Activated T-helper 17 cell treated with anti-CD3 and anti-CD28 coated beads, Interleukin-2, amount 50 U/mL, for 72 hours (primary cell): ENCODE measurements around the gene FAF1. TPM values are rescaled to one million over a fixed set of nuclear protein-coding genes. Genes with fewer than 3 reads are reported as not detected.
"Not testable (repeated sequence)": the region's sequence is repeated elsewhere in the genome, so short reads cannot be mapped to it uniquely, and the experiment has no call there.

Experiments used
- ATAC-seq: fragments of 150-1000 bp; cut with Tn5 transposase; replicated peaks from 2 replicates; pipeline ENCODE4 v1.10.0; 2021; ENCODE audit warnings: mild to moderate bottlenecking, moderate library complexity
- H3K27ac Mint-ChIP-seq: one replicate; pipeline ENCODE4 v1.8.0; 2022; ENCODE audit warnings: mixed read lengths
- H3K27me3 Mint-ChIP-seq: one replicate; pipeline ENCODE4 v1.8.0; 2022; ENCODE audit warnings: mixed read lengths
- H3K36me3 Mint-ChIP-seq: one replicate; pipeline ENCODE4 v1.8.0; 2022; ENCODE audit warnings: low read depth, mild to moderate bottlenecking, mixed read lengths
- H3K4me1 Mint-ChIP-seq: one replicate; pipeline ENCODE4 v1.8.0; 2022; ENCODE audit warnings: mixed read lengths
- H3K4me3 Mint-ChIP-seq: one replicate; pipeline ENCODE4 v1.8.0; 2022; ENCODE audit warnings: mild to moderate bottlenecking, mixed read lengths
- H3K9me3 Mint-ChIP-seq: one replicate; pipeline ENCODE4 v1.8.0; 2022; ENCODE audit warnings: mixed read lengths
- total RNA-seq, 2 donors: library from RNA; stranded (reverse); gene quantifications; one replicate each; pipeline ENCODE4 v1.2.3, GENCODE V29; 2022

Gene FAF1
- total RNA-seq, 2 donors from 2014 or later: 55.5 to 69.7 TPM

DNA sequence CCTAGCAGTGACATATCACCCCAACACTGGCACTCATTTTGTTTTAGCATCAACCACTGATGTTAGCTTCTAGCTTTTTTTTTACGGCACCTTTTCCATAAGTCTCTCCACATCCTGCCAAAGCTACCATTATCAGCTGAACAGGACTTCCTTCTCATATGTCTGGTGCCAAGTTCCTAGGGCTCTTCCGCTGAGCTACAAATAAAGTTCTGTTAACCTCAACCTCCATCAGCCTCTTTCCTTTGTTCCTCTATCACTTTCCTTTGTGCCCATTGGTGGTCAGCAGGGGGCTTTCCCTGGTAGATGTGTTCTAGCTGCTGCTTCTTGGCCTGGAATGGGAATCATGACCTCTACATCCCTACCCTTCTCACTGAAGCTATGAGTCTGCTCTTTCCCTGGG is 163.8 kb downstream of the FAF1 start:
- Mint-ChIP-seq H3K27ac (no peak overlapping the region), H3K4me1 (no peaks in the 10 kb centered on the region), H3K4me3 (no peak overlapping the region), H3K36me3 (peaks cover 5% of the 10 kb centered on the region), H3K27me3 (no peaks in the 10 kb centered on the region), H3K9me3 (no peaks in the 10 kb centered on the region)
- ATAC-seq: no peak

- no peaks in the 10 kb centered on the region for H3K4me1 Mint-ChIP-seq
- no peaks in the 10 kb centered on the region for H3K9me3 Mint-ChIP-seq
- no peaks in the 10 kb centered on the region for H3K36me3 Mint-ChIP-seq
- H3K27me3 Mint-ChIP-seq: no peaks in the 10 kb centered on the region
- no peak overlapping the region for H3K4me3 Mint-ChIP-seq
- no peak for ATAC-seq
- H3K27ac Mint-ChIP-seq: no peak overlapping the region
Measured at GRCh38 chr1:50793521-50793920, 166.5 kb downstream of the FAF1 start.

- Mint-ChIP-seq H3K9me3 (no peaks in the 10 kb centered on the region), H3K4me3 (no peak overlapping the region), H3K36me3 (peaks cover 31% of the 10 kb centered on the region), H3K27ac (no peak overlapping the region), H3K4me1 (peaks cover 5% of the 10 kb centered on the region), H3K27me3 (no peaks in the 10 kb centered on the region)
- no peak for ATAC-seq
Measured at GRCh38 chr1:50787266-50787665, 172.8 kb downstream of the FAF1 start.

DNA sequence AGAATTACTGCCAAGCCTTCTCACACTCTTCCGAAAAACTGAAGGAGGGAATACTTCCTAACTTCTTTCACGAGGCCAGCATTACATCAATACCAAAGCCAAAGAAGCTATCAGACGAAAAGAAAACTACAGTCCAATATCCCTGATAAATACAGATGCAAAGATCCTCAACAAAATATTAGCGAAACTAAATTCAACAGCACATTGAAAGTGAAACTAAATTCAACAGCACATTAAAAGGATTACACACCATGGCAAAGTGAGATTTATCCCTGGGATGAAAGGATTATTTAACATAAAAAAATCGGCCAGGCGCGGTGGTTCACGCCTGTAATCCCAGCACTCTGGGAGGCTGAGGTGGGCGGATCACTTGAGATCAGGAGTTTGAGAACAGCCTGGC is 176.8 kb downstream of the FAF1 start:
- Mint-ChIP-seq H3K9me3 (no peaks in the 10 kb centered on the region), H3K27me3 (no peaks in the 10 kb centered on the region), H3K27ac (no peak overlapping the region), H3K36me3 (peaks cover 55% of the 10 kb centered on the region), H3K4me1 (peaks cover 14% of the 10 kb centered on the region), H3K4me3 (no peak overlapping the region)
- no peak for ATAC-seq

GRCh38 chr1:50780797-50781196 is 179.3 kb downstream of the FAF1 start:
- Mint-ChIP-seq H3K36me3 (peaks cover 39% of the 10 kb centered on the region), H3K4me1 (peaks cover 14% of the 10 kb centered on the region), H3K9me3 (no peaks in the 10 kb centered on the region), H3K4me3 (no peak overlapping the region), H3K27me3 (no peaks in the 10 kb centered on the region), H3K27ac (no peak overlapping the region)
- no peak for ATAC-seq

DNA sequence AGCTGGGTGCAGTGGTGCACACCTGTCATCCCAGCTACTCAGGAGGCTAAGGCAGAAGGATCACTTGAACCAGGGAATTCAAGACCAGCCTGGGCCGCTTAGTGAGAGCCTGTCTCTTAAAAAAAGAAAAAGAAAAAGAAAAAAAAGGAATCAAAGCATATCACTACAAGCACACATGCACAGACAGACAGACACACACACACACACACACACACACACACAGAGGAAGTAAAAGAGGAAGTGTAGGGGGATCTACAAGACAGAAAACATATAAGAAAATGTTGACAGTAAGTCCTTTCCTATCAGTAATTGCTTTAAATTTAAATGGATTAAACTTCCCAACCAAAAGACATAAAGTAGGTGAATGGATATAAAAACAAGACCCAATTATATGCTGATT is 180.3 kb downstream of the FAF1 start:
- Mint-ChIP-seq H3K9me3 (no peaks in the 10 kb centered on the region), H3K27ac (no peak overlapping the region), H3K36me3 (peaks cover 29% of the 10 kb centered on the region), H3K4me1 (peaks cover 14% of the 10 kb centered on the region), H3K27me3 (no peaks in the 10 kb centered on the region), H3K4me3 (no peak overlapping the region)
- no peak for ATAC-seq

DNA sequence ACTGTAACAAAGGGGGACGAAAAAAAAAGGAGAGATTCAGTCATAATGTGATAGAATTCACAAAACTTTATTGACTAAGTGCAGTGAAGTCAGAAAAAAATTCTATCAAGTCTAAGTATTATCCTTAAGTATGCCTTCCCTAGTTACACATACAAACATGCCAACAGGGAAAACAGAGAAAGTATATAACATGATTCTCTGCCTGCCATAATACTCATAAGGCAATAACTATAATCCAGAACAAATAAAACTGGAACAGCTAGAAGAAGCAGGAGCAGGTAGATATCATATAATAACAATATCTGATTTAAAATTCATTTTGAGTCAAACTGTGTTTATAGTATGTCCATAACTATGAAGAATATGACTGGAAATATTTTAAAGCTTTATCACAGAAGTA is 184.3 kb downstream of the FAF1 start:
- no peak overlapping the region for H3K4me3 Mint-ChIP-seq
- ATAC-seq: no peak
- no peaks in the 10 kb centered on the region for H3K9me3 Mint-ChIP-seq
- H3K4me1 Mint-ChIP-seq: peaks cover 9% of the 10 kb centered on the region
- peaks cover 18% of the 10 kb centered on the region for H3K36me3 Mint-ChIP-seq
- H3K27me3 Mint-ChIP-seq: no peaks in the 10 kb centered on the region
- H3K27ac Mint-ChIP-seq: no peak overlapping the region

DNA sequence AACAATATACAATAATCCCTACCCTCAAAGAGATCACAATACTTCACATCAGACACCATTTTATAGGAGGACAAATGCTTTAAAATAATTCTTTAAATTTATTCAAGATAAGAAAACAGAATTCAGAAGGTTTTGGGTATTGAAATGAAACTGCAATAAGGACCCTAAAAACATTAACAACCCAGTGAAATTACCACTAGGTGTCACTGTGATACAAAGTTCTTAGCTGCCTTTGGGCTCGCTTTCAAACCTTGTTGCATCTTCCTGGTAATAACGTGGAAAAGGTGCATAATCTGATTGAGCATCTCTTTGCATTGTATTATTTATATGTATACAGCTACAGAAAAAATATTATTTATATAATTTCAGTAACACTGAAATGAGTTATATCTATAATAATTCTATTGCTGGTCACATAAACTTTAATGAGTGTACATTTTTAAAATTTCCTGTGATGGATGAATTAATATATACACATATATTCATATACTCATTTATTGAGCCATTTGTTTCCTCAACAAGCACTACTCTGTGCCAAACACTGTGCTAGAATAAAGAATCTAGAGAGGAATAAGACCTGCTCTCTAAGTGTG is 185.2 kb downstream of the FAF1 start:
- H3K9me3 Mint-ChIP-seq: no peaks in the 10 kb centered on the region
- ATAC-seq: no peak
- peaks cover 9% of the 10 kb centered on the region for H3K36me3 Mint-ChIP-seq
- no peak overlapping the region for H3K27ac Mint-ChIP-seq
- peaks cover 5% of the 10 kb centered on the region for H3K4me1 Mint-ChIP-seq
- no peaks in the 10 kb centered on the region for H3K27me3 Mint-ChIP-seq
- H3K4me3 Mint-ChIP-seq: no peak overlapping the region

DNA sequence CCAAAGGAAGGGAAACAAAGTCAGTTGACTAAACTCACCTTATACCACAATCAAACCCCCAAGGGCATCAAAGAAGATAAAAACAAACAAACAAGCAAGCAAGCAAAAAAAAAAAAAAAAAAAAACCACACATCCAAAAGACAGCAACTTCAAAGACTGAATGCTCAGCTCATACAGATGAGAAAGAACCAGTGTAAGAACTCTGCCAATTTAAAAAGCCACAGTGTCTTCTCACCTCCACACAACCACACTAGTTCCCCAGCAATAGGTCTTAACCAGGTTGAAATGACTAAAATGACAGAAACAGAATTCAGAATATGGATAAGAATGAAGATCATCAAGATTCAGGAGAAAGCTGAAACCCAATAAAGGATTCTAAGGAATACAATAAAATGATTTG is 193.4 kb downstream of the FAF1 start:
- no peaks in the 10 kb centered on the region for H3K9me3 Mint-ChIP-seq
- peaks cover 22% of the 10 kb centered on the region for H3K36me3 Mint-ChIP-seq
- ATAC-seq: no peak
- no peak overlapping the region for H3K4me3 Mint-ChIP-seq
- peaks cover 15% of the 10 kb centered on the region for H3K4me1 Mint-ChIP-seq
- no peak overlapping the region for H3K27ac Mint-ChIP-seq
- no peaks in the 10 kb centered on the region for H3K27me3 Mint-ChIP-seq

GRCh38 chr1:50756543-50756942 is 203.5 kb downstream of the FAF1 start:
- H3K4me1 Mint-ChIP-seq, H3K27me3 Mint-ChIP-seq, ATAC-seq, H3K9me3 Mint-ChIP-seq, H3K27ac Mint-ChIP-seq, H3K4me3 Mint-ChIP-seq: not testable (repeated sequence)
- peaks cover 24% of the 10 kb centered on the region for H3K36me3 Mint-ChIP-seq

GRCh38 chr1:50754764-50755163 is 205.3 kb downstream of the FAF1 start:
- peaks cover 15% of the 10 kb centered on the region for H3K36me3 Mint-ChIP-seq
- not testable (repeated sequence) for H3K4me1 Mint-ChIP-seq, H3K27me3 Mint-ChIP-seq, H3K9me3 Mint-ChIP-seq, H3K4me3 Mint-ChIP-seq, H3K27ac Mint-ChIP-seq, ATAC-seq

GRCh38 chr1:50750021-50750619 is 209.9 kb downstream of the FAF1 start:
- no peak for ATAC-seq
- Mint-ChIP-seq H3K27ac (no peak overlapping the region), H3K27me3 (no peaks in the 10 kb centered on the region), H3K9me3 (no peaks in the 10 kb centered on the region), H3K36me3 (peaks cover 13% of the 10 kb centered on the region), H3K4me1 (peaks cover 4% of the 10 kb centered on the region), H3K4me3 (no peak overlapping the region)

DNA sequence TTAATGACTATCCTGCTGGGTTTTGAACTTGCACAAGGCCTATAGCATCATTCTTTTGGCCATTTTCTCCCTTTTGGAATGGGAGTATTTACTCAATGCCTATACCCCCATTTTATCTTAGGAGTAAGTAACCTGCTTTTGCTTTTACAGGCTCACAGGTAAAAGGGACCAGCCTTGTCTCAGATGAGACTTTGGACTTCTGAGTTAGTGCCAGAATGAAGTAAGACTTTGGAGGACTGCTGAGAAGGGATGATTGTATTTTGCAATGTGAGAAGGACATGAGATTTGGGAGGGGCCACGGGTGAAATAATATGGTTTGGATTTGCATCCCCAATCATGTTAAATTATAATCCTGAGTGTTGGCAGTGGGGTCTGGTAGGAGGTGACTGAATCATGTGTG is 212.7 kb downstream of the FAF1 start:
- H3K4me3 Mint-ChIP-seq: no peak overlapping the region
- ATAC-seq: no peak
- no peaks in the 10 kb centered on the region for H3K4me1 Mint-ChIP-seq
- H3K27ac Mint-ChIP-seq: no peak overlapping the region
- no peaks in the 10 kb centered on the region for H3K9me3 Mint-ChIP-seq
- H3K36me3 Mint-ChIP-seq: peaks cover 25% of the 10 kb centered on the region
- H3K27me3 Mint-ChIP-seq: no peaks in the 10 kb centered on the region

DNA sequence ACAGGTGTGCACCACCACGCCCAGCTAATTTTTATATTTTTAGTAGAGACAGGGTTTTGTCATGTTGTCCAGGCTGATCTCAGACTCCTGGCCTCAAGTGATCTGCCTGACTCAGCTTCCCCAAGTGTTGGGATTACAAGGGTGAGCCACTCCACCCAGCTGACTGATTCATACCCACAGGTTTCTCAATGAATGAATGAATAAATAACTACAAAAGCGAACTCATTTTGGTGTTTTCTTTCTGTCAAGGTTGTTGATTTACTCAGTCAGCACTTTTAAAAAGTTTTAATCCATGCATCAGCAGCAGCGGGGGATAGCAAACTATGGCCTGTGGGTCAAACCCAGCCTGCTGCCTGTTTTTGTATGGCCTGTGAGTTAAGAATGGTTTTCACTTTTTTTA is 217.5 kb downstream of the FAF1 start:
- H3K9me3 Mint-ChIP-seq: no peaks in the 10 kb centered on the region

GRCh38 chr1:50739125-50739524 is 220.9 kb downstream of the FAF1 start:
- Mint-ChIP-seq H3K4me1 (peaks cover 5% of the 10 kb centered on the region), H3K9me3 (no peaks in the 10 kb centered on the region), H3K36me3 (peaks cover 64% of the 10 kb centered on the region)

More for the DNA sequence above, 217.5 kb downstream of the FAF1 start:
- Mint-ChIP-seq H3K27ac (no peak overlapping the region), H3K4me3 (no peak overlapping the region), H3K4me1 (peaks cover 5% of the 10 kb centered on the region), H3K27me3 (no peaks in the 10 kb centered on the region), H3K36me3 (peaks cover 64% of the 10 kb centered on the region)
- ATAC-seq: peak; percentile 63

DNA sequence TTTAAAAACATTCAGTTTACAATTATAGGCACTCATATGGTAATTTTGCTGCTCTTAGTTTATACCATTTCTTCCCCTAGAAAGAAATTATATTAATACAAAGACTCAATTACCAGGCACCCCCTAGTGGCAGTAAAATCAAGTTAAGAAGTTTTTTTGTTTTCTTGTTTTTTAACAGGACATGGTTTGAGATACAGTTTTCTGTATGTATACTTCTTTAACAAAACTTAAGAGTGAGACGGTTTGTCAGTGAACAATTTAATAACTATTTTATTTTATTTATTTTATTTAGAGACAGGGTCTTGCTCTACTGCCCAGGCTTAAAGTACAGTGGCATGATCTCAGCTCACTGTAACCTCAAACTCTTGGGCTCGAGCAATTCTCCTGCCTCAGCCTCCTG is 224.6 kb downstream of the FAF1 start:
- Mint-ChIP-seq H3K4me1 (peaks cover 6% of the 10 kb centered on the region), H3K4me3 (no peak overlapping the region), H3K9me3 (no peaks in the 10 kb centered on the region), H3K27me3 (no peaks in the 10 kb centered on the region), H3K27ac (no peak overlapping the region), H3K36me3 (peaks cover 31% of the 10 kb centered on the region)
- no peak for ATAC-seq

More at GRCh38 chr1:50739125-50739524, 220.9 kb downstream of the FAF1 start:
- no peaks in the 10 kb centered on the region for H3K27me3 Mint-ChIP-seq
- no peak overlapping the region for H3K27ac Mint-ChIP-seq
- ATAC-seq: no peak
- H3K4me3 Mint-ChIP-seq: no peak overlapping the region
